Type B pancreatic cell (in vitro differentiated cells): Measurements from ENCODE around the gene NT5DC3. TPM values are rescaled to one million over a fixed set of nuclear protein-coding genes. Genes with fewer than 3 reads are reported as not detected.

Source experiments
- DNase-seq: peaks from one replicate; pipeline ENCODE4 v3.0.0; 2021; ENCODE audit warnings: mixed read lengths; ENCODE audit not compliant: unreplicated experiment; ENCODE audit errors: extremely low spot score
- H3K27ac Mint-ChIP-seq: 2 replicates; pipeline ENCODE4 v1.8.0; 2021; ENCODE audit warnings: mild to moderate bottlenecking, mixed read lengths
- H3K27me3 Mint-ChIP-seq: 2 replicates; pipeline ENCODE4 v1.8.0; 2021; ENCODE audit warnings: mixed read lengths
- H3K36me3 Mint-ChIP-seq: 2 replicates; pipeline ENCODE4 v1.8.0; 2021; ENCODE audit warnings: mixed read lengths
- H3K4me1 Mint-ChIP-seq: one replicate; pipeline ENCODE4 v1.8.0; 2021; ENCODE audit warnings: mixed read lengths; ENCODE audit not compliant: unreplicated experiment
- H3K4me3 Mint-ChIP-seq: 2 replicates; pipeline ENCODE4 v1.8.0; 2021; ENCODE audit warnings: mild to moderate bottlenecking, mixed read lengths
- H3K9me3 Mint-ChIP-seq: 2 replicates; pipeline ENCODE4 v1.8.0; 2021; ENCODE audit warnings: mixed read lengths
- total RNA-seq: library from RNA; stranded (reverse); gene quantifications from 2 replicates; pipeline ENCODE4 v1.2.1, GENCODE V29; 2021; ENCODE audit warnings: low replicate concordance
- TF ChIP-seq, protein P1 (sequence below): fragments of 200-600 bp; sonication (generic); conservative IDR thresholded peaks from 2 replicates; pipeline ENCODE4 v1.5.0; 2021; ENCODE audit warnings: antibody characterized with exemption, mild to moderate bottlenecking

Gene NT5DC3
- total RNA-seq, 1 donor from 2014 or later: 16.3 TPM

DNA sequence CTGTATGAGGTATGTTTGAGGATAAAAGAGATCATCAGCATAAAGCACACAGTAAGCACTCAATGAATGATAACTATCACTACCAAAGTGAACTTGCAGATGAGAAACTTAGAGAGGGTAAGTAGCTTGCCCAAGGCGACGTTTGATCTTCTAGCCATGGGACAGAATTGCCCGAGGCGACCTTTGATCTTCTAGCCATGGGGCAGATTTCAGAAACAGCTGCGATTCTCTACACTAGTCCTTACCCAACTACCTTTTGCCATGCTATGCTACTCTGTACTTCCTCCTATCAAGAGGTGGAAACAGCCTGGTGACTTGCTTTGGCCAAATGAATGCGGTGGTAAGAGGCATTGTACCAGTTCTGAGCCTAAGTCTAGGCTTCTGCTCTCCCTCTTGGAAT lies 23.7 kb upstream of the NT5DC3 start:
- Mint-ChIP-seq H3K4me1 (peaks cover 8% of the 10 kb centered on the region), H3K4me3 (no peak overlapping the region), H3K36me3 (no peaks in the 10 kb centered on the region), H3K9me3 (peaks cover 4% of the 10 kb centered on the region), H3K27me3 (no peaks in the 10 kb centered on the region), H3K27ac (peak overlapping the region; percentile 50)
- TF ChIP-seq, protein P1, sequence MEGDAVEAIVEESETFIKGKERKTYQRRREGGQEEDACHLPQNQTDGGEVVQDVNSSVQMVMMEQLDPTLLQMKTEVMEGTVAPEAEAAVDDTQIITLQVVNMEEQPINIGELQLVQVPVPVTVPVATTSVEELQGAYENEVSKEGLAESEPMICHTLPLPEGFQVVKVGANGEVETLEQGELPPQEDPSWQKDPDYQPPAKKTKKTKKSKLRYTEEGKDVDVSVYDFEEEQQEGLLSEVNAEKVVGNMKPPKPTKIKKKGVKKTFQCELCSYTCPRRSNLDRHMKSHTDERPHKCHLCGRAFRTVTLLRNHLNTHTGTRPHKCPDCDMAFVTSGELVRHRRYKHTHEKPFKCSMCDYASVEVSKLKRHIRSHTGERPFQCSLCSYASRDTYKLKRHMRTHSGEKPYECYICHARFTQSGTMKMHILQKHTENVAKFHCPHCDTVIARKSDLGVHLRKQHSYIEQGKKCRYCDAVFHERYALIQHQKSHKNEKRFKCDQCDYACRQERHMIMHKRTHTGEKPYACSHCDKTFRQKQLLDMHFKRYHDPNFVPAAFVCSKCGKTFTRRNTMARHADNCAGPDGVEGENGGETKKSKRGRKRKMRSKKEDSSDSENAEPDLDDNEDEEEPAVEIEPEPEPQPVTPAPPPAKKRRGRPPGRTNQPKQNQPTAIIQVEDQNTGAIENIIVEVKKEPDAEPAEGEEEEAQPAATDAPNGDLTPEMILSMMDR: no peak
- no peak for DNase-seq

DNA sequence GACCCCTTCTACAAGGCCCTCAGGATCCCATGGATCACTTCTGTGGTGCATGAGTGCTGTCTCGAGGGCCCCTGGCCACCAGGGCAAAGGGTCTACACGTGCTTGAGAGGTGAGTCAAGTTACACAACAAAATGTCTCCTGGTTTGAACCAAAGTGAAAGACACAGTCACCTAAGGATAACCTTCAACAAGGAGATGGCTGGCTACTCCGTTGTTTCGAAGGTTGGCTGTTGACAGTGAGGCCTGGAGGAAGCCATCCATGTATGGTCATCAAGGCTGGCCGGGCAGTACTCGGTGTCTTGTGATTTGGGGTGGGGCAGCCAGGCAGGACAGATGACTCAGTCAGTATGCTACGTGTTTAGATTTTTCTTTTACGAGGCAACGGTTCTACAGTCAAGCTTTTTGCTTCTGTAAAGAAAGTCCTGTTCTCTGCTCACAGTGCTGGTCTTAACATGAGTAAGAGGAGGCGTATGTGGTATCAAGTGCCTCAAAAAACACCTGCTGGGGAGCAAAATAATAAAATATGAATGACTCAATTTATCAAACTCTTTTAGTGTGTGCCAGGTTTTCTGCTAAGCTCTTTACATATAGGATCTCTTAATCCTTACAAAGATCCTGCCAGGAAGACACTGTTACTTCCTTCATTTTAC lies 18.0 kb upstream of the NT5DC3 start:
- Mint-ChIP-seq H3K27ac (peak overlapping the region; percentile 96), H3K9me3 (peaks cover 4% of the 10 kb centered on the region), H3K4me3 (peak overlapping the region; percentile 23), H3K4me1 (peaks cover 22% of the 10 kb centered on the region), H3K36me3 (no peaks in the 10 kb centered on the region), H3K27me3 (no peaks in the 10 kb centered on the region)
- DNase-seq: no peak
- TF ChIP-seq, protein P1: no peak

DNA sequence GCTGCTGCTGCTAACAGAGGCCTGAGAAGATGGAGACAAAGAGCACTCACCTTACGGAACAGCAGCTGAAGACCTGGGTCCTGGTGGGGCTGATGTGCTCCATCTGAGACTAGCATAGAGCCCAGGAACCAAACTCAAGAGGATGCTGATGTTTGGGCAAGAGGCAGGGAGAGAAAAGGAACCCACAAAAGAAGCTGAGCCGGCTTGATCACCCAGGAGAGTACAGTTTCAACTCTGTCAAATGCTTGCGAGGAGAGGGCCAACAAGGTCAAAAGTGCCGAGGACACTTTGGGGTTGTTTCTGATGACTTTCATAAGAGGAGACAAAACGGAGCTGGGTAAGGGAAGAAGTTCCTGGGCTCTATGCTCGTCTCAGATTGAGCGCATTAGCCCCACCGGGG lies 17.3 kb upstream of the NT5DC3 start:
- TF ChIP-seq, protein P1: no peak
- H3K4me1 Mint-ChIP-seq: peaks cover 21% of the 10 kb centered on the region

DNA sequence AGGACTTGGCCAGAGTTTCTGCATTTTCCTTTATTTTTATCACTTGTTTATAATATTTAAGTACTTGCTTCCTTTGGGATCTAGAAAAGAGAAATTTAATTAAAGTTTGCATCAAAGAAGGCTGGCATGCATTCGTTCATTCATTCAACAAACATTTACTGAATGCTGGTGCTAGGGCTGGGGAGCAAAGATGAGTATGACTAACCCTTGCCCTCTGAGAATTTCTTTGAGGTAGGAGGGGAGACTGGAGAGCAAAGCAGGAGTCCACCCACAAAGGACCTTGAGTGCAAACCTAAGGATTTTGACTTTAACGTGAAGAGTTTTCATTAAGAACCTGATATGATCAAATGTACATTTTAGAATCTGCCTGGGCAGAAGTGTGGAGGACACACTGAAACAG lies 16.1 kb upstream of the NT5DC3 start:
- no peaks in the 10 kb centered on the region for H3K36me3 Mint-ChIP-seq
- peaks cover 21% of the 10 kb centered on the region for H3K4me1 Mint-ChIP-seq
- H3K27me3 Mint-ChIP-seq: no peaks in the 10 kb centered on the region
- no peak for DNase-seq
- no peak overlapping the region for H3K4me3 Mint-ChIP-seq
- peaks cover 4% of the 10 kb centered on the region for H3K9me3 Mint-ChIP-seq
- peak overlapping the region; percentile 53 for H3K27ac Mint-ChIP-seq
- TF ChIP-seq, protein P1: no peak

More for the DNA sequence above, 17.3 kb upstream of the NT5DC3 start:
- no peaks in the 10 kb centered on the region for H3K36me3 Mint-ChIP-seq
- H3K9me3 Mint-ChIP-seq: peaks cover 4% of the 10 kb centered on the region
- DNase-seq: no peak
- H3K27ac Mint-ChIP-seq: peak overlapping the region; percentile 96
- no peaks in the 10 kb centered on the region for H3K27me3 Mint-ChIP-seq
- H3K4me3 Mint-ChIP-seq: no peak overlapping the region

DNA sequence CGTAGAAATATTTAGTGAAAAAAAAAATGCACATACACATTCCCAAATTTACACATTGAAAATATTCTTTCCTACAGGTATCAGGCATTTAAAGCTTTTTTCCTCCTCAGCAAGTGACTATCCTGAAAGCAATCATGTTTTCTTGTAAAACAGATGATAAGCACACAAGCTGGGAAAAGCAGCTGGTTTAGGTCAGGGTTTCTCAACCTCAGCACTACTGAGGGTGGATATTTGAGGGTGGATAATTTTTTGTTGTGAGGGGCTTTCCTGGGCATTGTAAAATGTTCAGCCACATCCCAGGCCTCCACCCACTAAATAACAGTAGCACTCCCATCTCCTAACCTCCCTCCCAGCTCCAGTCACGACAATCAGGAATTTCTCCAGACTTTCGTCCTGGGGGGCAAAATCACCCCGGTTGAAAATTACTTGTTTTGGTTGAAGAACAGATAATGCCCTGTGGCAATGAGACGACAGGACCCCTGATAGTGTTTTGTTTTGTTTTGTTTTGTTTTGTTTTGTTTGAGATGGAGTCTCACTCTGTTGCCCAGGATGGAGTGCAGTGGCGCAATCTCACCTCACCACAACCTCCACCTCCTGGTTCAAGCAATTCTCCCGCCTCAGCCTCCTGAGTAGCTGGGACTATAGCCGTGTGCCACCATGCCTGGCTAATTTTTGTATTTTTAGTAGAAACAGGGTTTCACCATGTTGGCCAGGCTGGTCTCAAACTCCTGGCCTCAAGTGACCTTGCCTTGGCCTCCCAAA lies 15.0 kb upstream of the NT5DC3 start:
- H3K4me1 Mint-ChIP-seq: peaks cover 24% of the 10 kb centered on the region

More for the DNA sequence above, 15.0 kb upstream of the NT5DC3 start:
- no peak overlapping the region for H3K4me3 Mint-ChIP-seq
- TF ChIP-seq, protein P1: no peak
- no peak for DNase-seq
- peaks cover 4% of the 10 kb centered on the region for H3K9me3 Mint-ChIP-seq
- no peaks in the 10 kb centered on the region for H3K27me3 Mint-ChIP-seq
- H3K27ac Mint-ChIP-seq: no peak overlapping the region
- no peaks in the 10 kb centered on the region for H3K36me3 Mint-ChIP-seq
